CD14-positive monocyte (primary cell): ENCODE data around the gene XPO6. TPM values are rescaled to one million over a fixed set of nuclear protein-coding genes. Genes with fewer than 3 reads are reported as not detected.

Experiments
- DNase-seq, 3 donors: peaks; one replicate each; pipeline ENCODE4 v3.0.0-alpha.2; 2011 to 2022
- H2AFZ ChIP-seq: 2 replicates; pipeline ENCODE4 v1.6.0; 2012; ENCODE audit warnings: mild to moderate bottlenecking, low read depth, low read length, inconsistent platforms; ENCODE audit not compliant: insufficient read depth, poor library complexity, severe bottlenecking
- H3K27ac ChIP-seq, 2 donors: 1 replicate in 1 of 2; 2 replicates in 1 of 2; pipeline ENCODE4 v1.5.1; 2012 to 2013; ENCODE audit warnings: low read length in 2 of 2, control low read depth in 1 of 2, inconsistent platforms in 1 of 2, low read depth in 1 of 2, mild to moderate bottlenecking in 1 of 2
- H3K27me3 ChIP-seq, 2 donors: one replicate each; pipeline versions ENCODE4 v1.6.0 to v1.6.1; 2011 to 2013; ENCODE audit warnings: low read length in 2 of 2; ENCODE audit not compliant: control insufficient read depth in 2 of 2, insufficient read depth in 2 of 2
- H3K36me3 ChIP-seq, 2 donors: replicated peaks in 1 of 2; 1 replicate in 1 of 2; 2 replicates in 1 of 2; pipeline versions ENCODE4 v1.5.1 to v1.6.1; 2012 to 2013; ENCODE audit warnings: low read length in 2 of 2, control low read depth in 1 of 2, inconsistent platforms in 1 of 2, mild to moderate bottlenecking in 1 of 2; ENCODE audit not compliant: insufficient read depth in 2 of 2, control insufficient read depth in 1 of 2
- H3K4me1 ChIP-seq, 2 donors: 1 replicate in 1 of 2; 2 replicates in 1 of 2; pipeline versions ENCODE4 v1.5.1 to v1.6.1; 2012 to 2013; ENCODE audit warnings: low read length in 2 of 2, control low read depth in 1 of 2, inconsistent platforms in 1 of 2, mild to moderate bottlenecking in 1 of 2, moderate library complexity in 1 of 2; ENCODE audit not compliant: insufficient read depth in 2 of 2, control insufficient read depth in 1 of 2
- H3K4me2 ChIP-seq: replicated peaks from 2 replicates; pipeline ENCODE3; 2012; ENCODE audit warnings: low read length, moderate library complexity, mild to moderate bottlenecking; ENCODE audit not compliant: poor library complexity, severe bottlenecking; ENCODE audit errors: extremely low read depth
- H3K4me3 ChIP-seq, 3 experiments: fragments of 200-600 bp in 1 of 3; sonication (generic) in 1 of 3; replicated peaks in 1 of 3; 1 replicate in 2 of 3; 2 replicates in 1 of 3; pipeline ENCODE4 v1.5.1; 2011 to 2013; ENCODE audit warnings: low read length in 3 of 3, mild to moderate bottlenecking in 3 of 3, control low read depth in 2 of 3, low read depth in 2 of 3, inconsistent platforms in 1 of 3, moderate library complexity in 1 of 3
- H3K79me2 ChIP-seq: 2 replicates; pipeline ENCODE4 v1.6.0; 2012; ENCODE audit warnings: mild to moderate bottlenecking, control low read depth, inconsistent platforms, low read length, moderate library complexity; ENCODE audit not compliant: insufficient read depth
- H3K9ac ChIP-seq: 2 replicates; pipeline ENCODE4 v1.6.0; 2017; ENCODE audit warnings: low read length, mild to moderate bottlenecking; ENCODE audit not compliant: insufficient read depth, poor library complexity, severe bottlenecking
- H3K9me3 ChIP-seq, 2 donors: replicated peaks in 1 of 2; 1 replicate in 1 of 2; 2 replicates in 1 of 2; pipeline versions ENCODE4 v1.5.1 to v1.6.1; 2012 to 2013; ENCODE audit warnings: low read length in 2 of 2, control low read depth in 1 of 2; ENCODE audit not compliant: control insufficient read depth in 1 of 2, insufficient read depth in 1 of 2
- H4K20me1 ChIP-seq: 2 replicates; pipeline ENCODE4 v1.6.0; 2012; ENCODE audit warnings: mild to moderate bottlenecking, low read length, control low read depth, moderate library complexity; ENCODE audit not compliant: insufficient read depth
- H3K27ac Mint-ChIP-seq, 7 donors: one replicate each; pipeline ENCODE4 v1.8.0; 2020; ENCODE audit warnings: mild to moderate bottlenecking in 7 of 7, mixed read lengths in 7 of 7, moderate library complexity in 6 of 7, inconsistent platforms in 2 of 7
- H3K27me3 Mint-ChIP-seq, 3 donors: one replicate each; pipeline ENCODE4 v1.8.0; 2021 to 2022; ENCODE audit warnings: low read depth in 3 of 3, mild to moderate bottlenecking in 3 of 3, mixed read lengths in 3 of 3, moderate library complexity in 3 of 3, inconsistent platforms in 1 of 3
- H3K36me3 Mint-ChIP-seq, 2 donors: one replicate each; pipeline ENCODE4 v1.8.0; 2020; ENCODE audit warnings: mixed read lengths in 2 of 2, inconsistent platforms in 1 of 2, mild to moderate bottlenecking in 1 of 2
- H3K4me1 Mint-ChIP-seq: one replicate; pipeline ENCODE4 v1.8.0; 2020; ENCODE audit warnings: mild to moderate bottlenecking, mixed read lengths
- H3K4me3 Mint-ChIP-seq, 2 donors: one replicate each; pipeline ENCODE4 v1.8.0; 2020; ENCODE audit warnings: mild to moderate bottlenecking in 2 of 2, mixed read lengths in 2 of 2, moderate library complexity in 1 of 2
- H3K9me3 Mint-ChIP-seq, 7 donors: one replicate each; pipeline ENCODE4 v1.8.0; 2020 to 2022; ENCODE audit warnings: mixed read lengths in 7 of 7, mild to moderate bottlenecking in 6 of 7, moderate library complexity in 6 of 7, inconsistent platforms in 2 of 7
- WGBS: methylation state at CpG from one replicate; pipeline ENCODE4 v1.1.5; 2013; ENCODE audit warnings: missing lambda C conversion rate; ENCODE audit not compliant: insufficient coverage; 5-methylcytosine and 5-hydroxymethylcytosine counted together
- intact Hi-C, 2 donors: fragments of 100-400 bp; cut with micrococcal nuclease; formaldehyde crosslinking; loops; one replicate each; pipeline versions ENCODE4 v1.15.0 to v1.15.1; 2023
- polyA plus RNA-seq, 3 donors: library from polyadenylated mRNA; depleted of rRNA in 1 of 3; unstranded in 2 of 3; stranded (reverse) in 1 of 3; fragments of 300-500 nt in 2 of 3; fragments of >200 nt in 1 of 3; fragmentation: Illumina TruSeq in 2 of 3; gene quantifications; 1 replicate in 2 of 3; 2 replicates in 1 of 3; pipeline ENCODE4 v1.2.3, GENCODE V29; 2012 to 2021
- TF ChIP-seq, protein P1 (sequence below): fragments of 200-600 bp; IDR thresholded peaks from one replicate; pipeline ENCODE4 v1.8.0; 2022; ENCODE audit warnings: antibody characterized with exemption, mild to moderate bottlenecking

Gene XPO6
- polyA plus RNA-seq, 3 donors: 35.7 to 166 (median 38.3) TPM

DNA sequence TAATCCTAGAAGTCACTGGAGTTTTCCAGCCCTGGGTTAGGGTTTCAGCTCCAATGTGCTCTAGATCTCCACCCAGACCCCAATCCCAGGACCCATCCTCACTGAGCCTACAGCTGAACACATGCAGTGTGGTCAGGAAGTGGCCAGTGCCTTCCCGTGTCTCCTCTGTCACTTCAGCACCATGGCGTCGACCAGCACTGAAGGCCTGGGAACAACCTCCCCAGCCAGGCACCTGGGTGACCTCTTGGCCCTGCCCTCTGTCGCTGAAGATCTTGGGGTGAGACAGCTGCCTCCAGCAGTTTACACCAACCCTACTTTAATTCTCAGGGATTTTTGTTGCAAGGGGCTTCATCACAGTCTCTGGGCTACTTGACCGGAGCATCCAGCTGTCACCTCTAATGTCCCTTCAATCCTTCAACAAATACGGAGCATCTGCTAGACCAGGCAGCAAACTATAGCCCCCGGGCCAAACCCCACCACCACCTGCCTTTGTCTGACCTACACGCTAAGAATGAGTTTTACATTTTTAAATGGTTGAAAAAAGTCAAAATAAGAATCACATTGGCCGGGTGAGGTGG is 130.3 kb downstream of the XPO6 start:
- no peaks in the 10 kb centered on the region for H3K36me3 Mint-ChIP-seq
- no peaks in the 10 kb centered on the region for H3K4me1 Mint-ChIP-seq
- intact Hi-C loops: no loop called here
- H3K36me3 ChIP-seq: no peaks in the 10 kb centered on the region
- H3K9me3 ChIP-seq: no peaks in the 10 kb centered on the region
- H3K4me2 ChIP-seq: no peak overlapping the region
- H3K4me3 ChIP-seq: no peak overlapping the region
- H2AFZ ChIP-seq: no peak overlapping the region
- H3K79me2 ChIP-seq: no peaks in the 10 kb centered on the region
- no peak overlapping the region for H3K4me3 Mint-ChIP-seq
- H3K27me3 Mint-ChIP-seq: peaks cover 4 to 6% (median 5%) of the 10 kb centered on the region in 3 donors
- TF ChIP-seq, protein P1, sequence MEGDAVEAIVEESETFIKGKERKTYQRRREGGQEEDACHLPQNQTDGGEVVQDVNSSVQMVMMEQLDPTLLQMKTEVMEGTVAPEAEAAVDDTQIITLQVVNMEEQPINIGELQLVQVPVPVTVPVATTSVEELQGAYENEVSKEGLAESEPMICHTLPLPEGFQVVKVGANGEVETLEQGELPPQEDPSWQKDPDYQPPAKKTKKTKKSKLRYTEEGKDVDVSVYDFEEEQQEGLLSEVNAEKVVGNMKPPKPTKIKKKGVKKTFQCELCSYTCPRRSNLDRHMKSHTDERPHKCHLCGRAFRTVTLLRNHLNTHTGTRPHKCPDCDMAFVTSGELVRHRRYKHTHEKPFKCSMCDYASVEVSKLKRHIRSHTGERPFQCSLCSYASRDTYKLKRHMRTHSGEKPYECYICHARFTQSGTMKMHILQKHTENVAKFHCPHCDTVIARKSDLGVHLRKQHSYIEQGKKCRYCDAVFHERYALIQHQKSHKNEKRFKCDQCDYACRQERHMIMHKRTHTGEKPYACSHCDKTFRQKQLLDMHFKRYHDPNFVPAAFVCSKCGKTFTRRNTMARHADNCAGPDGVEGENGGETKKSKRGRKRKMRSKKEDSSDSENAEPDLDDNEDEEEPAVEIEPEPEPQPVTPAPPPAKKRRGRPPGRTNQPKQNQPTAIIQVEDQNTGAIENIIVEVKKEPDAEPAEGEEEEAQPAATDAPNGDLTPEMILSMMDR: no peak
- H4K20me1 ChIP-seq: no peaks in the 10 kb centered on the region
- no peak overlapping the region for H3K27ac Mint-ChIP-seq
- H3K27me3 ChIP-seq: no peaks in the 10 kb centered on the region
- no peaks in the 10 kb centered on the region for H3K9me3 Mint-ChIP-seq
- H3K27ac ChIP-seq: no peak overlapping the region
- no peaks in the 10 kb centered on the region for H3K4me1 ChIP-seq
- WGBS: 76% methylated on average over 6 of the region's 9 CpGs
- no peak overlapping the region for H3K9ac ChIP-seq
- no peak for DNase-seq

DNA sequence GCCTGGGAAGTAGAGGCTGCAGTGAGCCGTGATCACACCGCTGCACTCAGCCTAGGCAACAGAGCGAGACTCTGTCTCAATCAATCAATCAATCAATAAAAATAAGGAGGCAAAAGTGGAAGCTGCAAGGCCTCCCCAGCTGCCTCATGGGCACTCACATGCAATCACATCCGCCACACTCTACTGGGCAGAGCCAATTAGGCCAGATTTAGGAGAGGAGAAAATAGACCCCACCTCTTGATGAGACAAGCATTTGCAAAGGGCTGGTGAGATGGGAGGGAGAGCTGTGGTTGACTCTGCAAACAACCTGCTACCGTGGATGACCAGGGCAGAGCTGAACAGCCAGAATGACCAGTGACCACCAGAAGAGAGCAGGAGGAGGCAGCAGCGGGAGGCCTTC is 133.5 kb downstream of the XPO6 start:
- no peaks in the 10 kb centered on the region for H3K4me1 ChIP-seq
- H3K27me3 Mint-ChIP-seq: peaks cover 3 to 6% (median 4%) of the 10 kb centered on the region in 3 donors
- H3K9me3 ChIP-seq: no peaks in the 10 kb centered on the region
- DNase-seq: no peak
- H3K27ac ChIP-seq: no peak overlapping the region
- H3K4me2 ChIP-seq: no peak overlapping the region
- H3K9me3 Mint-ChIP-seq: no peaks in the 10 kb centered on the region
- no peak overlapping the region for H3K4me3 Mint-ChIP-seq
- H3K36me3 Mint-ChIP-seq: no peaks in the 10 kb centered on the region
- no peaks in the 10 kb centered on the region for H3K79me2 ChIP-seq
- TF ChIP-seq, protein P1: no peak
- H3K27me3 ChIP-seq: no peaks in the 10 kb centered on the region
- WGBS: no CpG with 5 or more reads among the region's 6 CpGs
- no peak overlapping the region for H3K9ac ChIP-seq
- no peaks in the 10 kb centered on the region for H3K4me1 Mint-ChIP-seq
- intact Hi-C loops: no loop called here
- H3K36me3 ChIP-seq: no peaks in the 10 kb centered on the region
- no peaks in the 10 kb centered on the region for H4K20me1 ChIP-seq
- H3K4me3 ChIP-seq: no peak overlapping the region
- H3K27ac Mint-ChIP-seq: peak overlapping the region in 1 of 7 donors; percentile 8
- H2AFZ ChIP-seq: no peak overlapping the region
